ENCODE data around the gene GNA12. TPM values are rescaled to one million over a fixed set of nuclear protein-coding genes. Genes with fewer than 3 reads are reported as not detected.

GNA12 gene
- total RNA-seq, 4 donors from 2014 or later = 4.6 to 14.0 (median 8.9) TPM

DNA sequence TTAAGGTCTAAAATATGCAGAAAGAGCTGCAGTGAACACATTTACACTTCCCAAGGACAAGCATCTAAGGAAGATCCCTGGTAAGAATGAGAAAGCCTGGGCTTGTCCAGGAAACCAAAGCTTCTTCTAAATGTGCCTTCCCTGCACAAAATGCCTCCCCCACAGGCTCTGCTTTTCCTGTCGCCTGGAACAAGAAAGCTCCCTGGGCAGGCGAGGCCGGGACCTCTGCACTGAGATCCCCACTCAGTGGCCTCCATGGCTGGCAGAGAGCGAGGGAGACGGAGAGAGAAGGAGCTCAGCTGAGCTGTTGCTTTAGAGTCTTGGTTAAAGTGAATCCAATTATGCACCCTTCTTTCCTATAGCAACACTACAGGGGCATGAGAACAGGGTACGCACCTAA, 80.5 kb downstream of the GNA12 start:
- intact Hi-C loops (cut with DNase I; ENCODE audit: low total_unique reads) = no loop called here
- H3K4me3 ChIP-seq (ENCODE audit: low read depth, poor library complexity, severe bottlenecking) = no peak overlapping the region
- DNase-seq (ENCODE audit: low spot score in 2 of 2) = no peak
- TF ChIP-seq POLR2A (IDR thresholded peaks at IDR 0.05) (no peak), CTCF (IDR thresholded peaks at IDR 0.05) (no peak)
- 67 to 75% methylated on average over 6 of the region's 6 CpGs for WGBS, 2 donors

- H3K4me3 ChIP-seq (ENCODE audit: low read depth, poor library complexity, severe bottlenecking) = no peak overlapping the region
- intact Hi-C loops (cut with DNase I; ENCODE audit: low total_unique reads) = no loop called here
- 93 to 94% methylated on average over 29 of the region's 29 CpGs for WGBS, 2 donors
- TF ChIP-seq CTCF (IDR thresholded peaks at IDR 0.05) (no peak), POLR2A (IDR thresholded peaks at IDR 0.05) (no peak)
- no peak for DNase-seq (ENCODE audit: low spot score in 2 of 2)
Measured at GRCh38 chr7:2761801-2762497, 82.2 kb downstream of the GNA12 start.

GRCh38 chr7:2761131-2761624, 82.9 kb downstream of the GNA12 start:
- H3K4me3 ChIP-seq (ENCODE audit: low read depth, poor library complexity, severe bottlenecking) = no peak overlapping the region
- TF ChIP-seq POLR2A (IDR thresholded peaks at IDR 0.05) = no peak
- TF ChIP-seq CTCF (IDR thresholded peaks at IDR 0.05) = no peak
- intact Hi-C loops (cut with DNase I; ENCODE audit: low total_unique reads) = no loop called here
- DNase-seq (ENCODE audit: low spot score in 2 of 2) = no peak
- WGBS, 2 donors = 89 to 91% methylated on average over 19 of the region's 19 CpGs

- WGBS, 2 donors = 18 to 25% methylated on average over 22 of the region's 22 CpGs
- DNase-seq (ENCODE audit: low spot score in 2 of 2) = peak; percentile 82 to 94
- no peak overlapping the region for H3K4me3 ChIP-seq (ENCODE audit: low read depth, poor library complexity, severe bottlenecking)
- no peak for TF ChIP-seq CTCF (IDR thresholded peaks at IDR 0.05)
- no peak for TF ChIP-seq POLR2A (IDR thresholded peaks at IDR 0.05)
- intact Hi-C loops (cut with DNase I; ENCODE audit: low total_unique reads) = no loop called here
Measured at GRCh38 chr7:2760098-2760889, 83.8 kb downstream of the GNA12 start.

DNA sequence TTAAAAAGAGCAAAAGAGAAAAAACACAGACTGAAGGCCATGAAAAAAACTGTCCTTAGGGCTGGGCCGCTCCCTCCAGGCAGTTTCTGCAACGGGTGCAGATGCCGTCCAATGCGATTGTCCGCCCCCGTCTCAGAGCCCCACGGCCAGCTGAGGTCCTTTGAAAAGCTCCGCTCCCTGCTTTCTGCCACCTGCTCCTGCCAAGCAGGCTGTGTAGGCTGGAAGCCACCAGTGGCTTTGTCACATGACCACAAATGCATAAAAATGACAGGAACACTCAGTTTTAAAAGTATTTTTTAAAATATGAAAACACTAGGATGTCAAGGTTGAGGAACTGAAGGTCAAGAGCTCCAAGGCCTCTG, 84.4 kb downstream of the GNA12 start:
- DNase-seq (ENCODE audit: low spot score in 2 of 2) = no peak
- intact Hi-C loops (cut with DNase I; ENCODE audit: low total_unique reads) = no loop called here
- H3K4me3 ChIP-seq (ENCODE audit: low read depth, poor library complexity, severe bottlenecking) = no peak overlapping the region
- 21 to 31% methylated on average over 8 of the region's 8 CpGs for WGBS, 2 donors
- TF ChIP-seq POLR2A (IDR thresholded peaks at IDR 0.05) = no peak
- no peak for TF ChIP-seq CTCF (IDR thresholded peaks at IDR 0.05)

Measured in lower leg skin (tissue), 4 donors.